Colonic mucosa (tissue), 4 donors: ENCODE data around the gene SKAP1. TPM values are rescaled to one million over a fixed set of nuclear protein-coding genes. Genes with fewer than 3 reads are reported as not detected.

Source experiments
- DNase-seq: peaks from one replicate; pipeline ENCODE4 v3.0.0-alpha.2; 2020
- H3K27ac ChIP-seq: fragments of 200-600 bp; one replicate; pipeline ENCODE4 v1.8.0; 2021
- H3K27me3 ChIP-seq: fragments of 200-600 bp; one replicate; pipeline ENCODE4 v1.8.0; 2021
- H3K36me3 ChIP-seq: fragments of 200-600 bp; one replicate; pipeline ENCODE4 v1.8.0; 2021
- H3K4me1 ChIP-seq: fragments of 200-600 bp; one replicate; pipeline ENCODE4 v1.8.0; 2021; ENCODE audit warnings: mild to moderate bottlenecking
- H3K4me3 ChIP-seq: fragments of 200-600 bp; one replicate; pipeline ENCODE4 v1.8.0; 2021
- H3K9ac ChIP-seq, 2 donors: one replicate each; pipeline ENCODE4 v1.7.0; 2013; ENCODE audit warnings: control low read depth in 2 of 2, low read depth in 2 of 2, low read length in 2 of 2
- H3K9me3 ChIP-seq: fragments of 200-600 bp; one replicate; pipeline ENCODE4 v1.8.0; 2021
- intact Hi-C: fragments of 100-400 bp; cut with DNase I; formaldehyde crosslinking; loops from one replicate; pipeline ENCODE4 v1.14.1; 2022
- total RNA-seq, 2 donors: library from RNA; stranded (reverse); fragmentation: NEBNext Ultra II Directional in 1 of 2; extraction: Animal tissue kit (Norgen Biotek cat#: 25700) in 1 of 2; gene quantifications; one replicate each; pipeline ENCODE4 v1.2.1, GENCODE V29; 2021
- TF ChIP-seq, protein P1 (sequence below): fragments of 200-600 bp; IDR thresholded peaks from one replicate; pipeline ENCODE4 v1.8.0; 2022; ENCODE audit warnings: antibody characterized with exemption, mild to moderate bottlenecking
- donor health status: healthy.
- donor health status: DM: no; HTN: no; CAD: no.
- donor health status: DM: no; HTN: no; CAD: no.

The SKAP1 gene
- total RNA-seq, 2 donors from 2014 or later = 1.2 to 2.1 TPM

GRCh38 chr17:48238933-48239602, 190.9 kb downstream of the SKAP1 start:
- no peak overlapping the region for H3K9ac ChIP-seq

DNA sequence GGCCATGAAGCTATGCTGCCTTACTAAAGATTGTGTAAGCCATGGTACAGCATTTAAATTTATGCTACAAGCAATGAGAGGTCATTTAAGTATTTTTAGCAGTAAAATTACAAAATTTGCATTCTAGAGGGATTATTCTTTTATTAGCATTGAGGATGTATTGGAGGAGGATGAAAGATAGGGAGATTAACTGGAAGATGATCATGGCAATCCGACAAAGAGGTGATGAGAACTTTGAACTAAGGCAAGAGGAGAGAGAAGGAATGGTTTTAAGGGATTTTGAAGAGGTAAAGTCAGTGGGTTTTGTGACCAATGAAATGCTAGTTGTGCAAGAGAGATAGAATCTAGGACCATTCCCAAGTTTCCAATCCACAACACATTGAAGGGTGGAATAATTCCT, 192.6 kb downstream of the SKAP1 start:
- H3K27me3 ChIP-seq = no peaks in the 10 kb centered on the region
- H3K9me3 ChIP-seq = no peaks in the 10 kb centered on the region
- no peaks in the 10 kb centered on the region for H3K36me3 ChIP-seq
- no peak overlapping the region for H3K4me3 ChIP-seq
- no peaks in the 10 kb centered on the region for H3K4me1 ChIP-seq
- no peak for DNase-seq
- intact Hi-C loops = loop anchor here (10.0 kb wide), 1 partner anchor 57 kb away; no protein-coding TSS in a partner anchor
- H3K27ac ChIP-seq = no peak overlapping the region
- TF ChIP-seq, protein P1, sequence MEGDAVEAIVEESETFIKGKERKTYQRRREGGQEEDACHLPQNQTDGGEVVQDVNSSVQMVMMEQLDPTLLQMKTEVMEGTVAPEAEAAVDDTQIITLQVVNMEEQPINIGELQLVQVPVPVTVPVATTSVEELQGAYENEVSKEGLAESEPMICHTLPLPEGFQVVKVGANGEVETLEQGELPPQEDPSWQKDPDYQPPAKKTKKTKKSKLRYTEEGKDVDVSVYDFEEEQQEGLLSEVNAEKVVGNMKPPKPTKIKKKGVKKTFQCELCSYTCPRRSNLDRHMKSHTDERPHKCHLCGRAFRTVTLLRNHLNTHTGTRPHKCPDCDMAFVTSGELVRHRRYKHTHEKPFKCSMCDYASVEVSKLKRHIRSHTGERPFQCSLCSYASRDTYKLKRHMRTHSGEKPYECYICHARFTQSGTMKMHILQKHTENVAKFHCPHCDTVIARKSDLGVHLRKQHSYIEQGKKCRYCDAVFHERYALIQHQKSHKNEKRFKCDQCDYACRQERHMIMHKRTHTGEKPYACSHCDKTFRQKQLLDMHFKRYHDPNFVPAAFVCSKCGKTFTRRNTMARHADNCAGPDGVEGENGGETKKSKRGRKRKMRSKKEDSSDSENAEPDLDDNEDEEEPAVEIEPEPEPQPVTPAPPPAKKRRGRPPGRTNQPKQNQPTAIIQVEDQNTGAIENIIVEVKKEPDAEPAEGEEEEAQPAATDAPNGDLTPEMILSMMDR = no peak
- H3K9ac ChIP-seq = no peak overlapping the region

More at GRCh38 chr17:48238933-48239602, 190.9 kb downstream of the SKAP1 start:
- H3K27ac ChIP-seq = no peak overlapping the region
- DNase-seq = no peak
- no peaks in the 10 kb centered on the region for H3K9me3 ChIP-seq
- H3K27me3 ChIP-seq = no peaks in the 10 kb centered on the region
- no peak overlapping the region for H3K4me3 ChIP-seq
- H3K36me3 ChIP-seq = no peaks in the 10 kb centered on the region
- H3K4me1 ChIP-seq = no peaks in the 10 kb centered on the region
- TF ChIP-seq, protein P1 = no peak
- intact Hi-C loops = loop anchor here (10.0 kb wide), 1 partner anchor 56 kb away; no protein-coding TSS in a partner anchor

GRCh38 chr17:48236681-48237134, 193.3 kb downstream of the SKAP1 start:
- Histone ChIP-seq H3K4me3 (no peak overlapping the region), H3K27me3 (no peaks in the 10 kb centered on the region), H3K9ac (no peak overlapping the region), H3K4me1 (no peaks in the 10 kb centered on the region), H3K9me3 (no peaks in the 10 kb centered on the region), H3K27ac (no peak overlapping the region), H3K36me3 (no peaks in the 10 kb centered on the region)
- TF ChIP-seq, protein P1 = no peak
- intact Hi-C loops = loop anchor here (10.0 kb wide), 1 partner anchor 58 kb away; no protein-coding TSS in a partner anchor
- DNase-seq = no peak

DNA sequence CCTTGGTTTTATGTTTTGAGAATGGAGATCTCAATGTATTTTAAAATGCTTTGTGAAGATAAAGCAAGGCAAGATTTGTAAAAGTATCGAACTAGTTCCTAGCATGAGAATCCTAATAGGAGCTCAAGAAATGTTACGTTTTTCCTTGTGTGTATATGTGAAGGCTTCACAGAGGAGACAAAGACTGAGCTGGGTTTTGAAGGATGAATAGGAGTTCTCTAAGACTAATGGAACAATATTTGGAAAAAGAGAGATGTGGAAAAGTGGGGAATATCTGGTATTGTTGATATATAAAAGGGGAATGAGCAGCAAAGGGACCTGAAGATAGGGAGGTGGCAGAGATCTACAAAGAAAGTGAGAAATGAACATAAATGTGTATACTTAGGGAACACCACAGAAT, 195.1 kb downstream of the SKAP1 start:
- H3K27ac ChIP-seq = no peak overlapping the region
- DNase-seq = no peak
- no peaks in the 10 kb centered on the region for H3K9me3 ChIP-seq
- H3K36me3 ChIP-seq = no peaks in the 10 kb centered on the region
- H3K9ac ChIP-seq = no peak overlapping the region
- H3K4me3 ChIP-seq = no peak overlapping the region
- intact Hi-C loops = loop anchor here (10.0 kb wide), 1 partner anchor 60 kb away; no protein-coding TSS in a partner anchor
- H3K27me3 ChIP-seq = no peaks in the 10 kb centered on the region
- no peaks in the 10 kb centered on the region for H3K4me1 ChIP-seq
- TF ChIP-seq, protein P1 = no peak

DNA sequence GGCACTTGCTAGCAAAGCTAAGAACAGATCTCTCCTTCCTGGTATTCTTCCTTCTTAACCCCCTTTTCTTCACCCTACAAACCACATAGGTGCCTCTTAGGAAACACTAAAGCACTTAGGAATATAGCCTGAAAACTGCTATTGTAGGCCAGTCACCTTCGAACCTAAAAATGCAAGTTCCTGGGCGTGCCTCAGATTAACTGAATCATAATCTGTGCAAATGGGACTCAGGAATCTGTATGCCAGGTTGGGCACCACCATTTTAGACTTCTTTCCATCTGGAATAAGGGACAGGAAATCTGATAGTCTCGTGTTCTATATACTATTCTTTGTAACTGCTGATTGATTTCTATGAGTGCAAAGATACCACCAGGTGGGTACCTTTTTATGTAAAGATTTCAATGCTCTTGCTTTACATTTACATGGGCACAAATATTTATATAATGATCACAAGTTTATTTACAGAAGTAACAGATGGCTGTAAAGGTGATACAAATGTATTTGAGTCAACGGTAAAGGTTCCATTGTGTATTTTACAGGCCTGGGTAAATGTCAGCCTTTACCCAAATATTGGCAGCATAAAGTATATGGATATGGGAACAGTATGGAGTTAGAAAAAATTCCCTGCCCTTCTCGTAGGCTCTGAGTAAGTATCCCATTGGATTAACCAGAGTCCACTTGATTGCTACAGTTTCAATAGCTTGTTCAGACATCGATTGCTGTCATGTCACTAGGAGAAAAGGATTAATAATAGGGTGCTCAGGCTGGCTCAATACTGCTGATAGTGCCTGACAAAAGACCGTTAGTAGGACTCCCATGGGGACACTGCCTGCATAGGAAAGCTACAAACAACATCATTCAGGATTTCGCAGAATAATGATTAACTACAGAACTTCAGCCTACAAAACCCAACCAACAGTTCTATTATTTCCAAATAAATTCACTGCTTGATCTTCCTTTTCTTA, 197.7 kb downstream of the SKAP1 start:
- Histone ChIP-seq H3K9me3 (no peaks in the 10 kb centered on the region), H3K36me3 (no peaks in the 10 kb centered on the region), H3K9ac (no peak overlapping the region), H3K27me3 (no peaks in the 10 kb centered on the region), H3K4me1 (no peaks in the 10 kb centered on the region), H3K4me3 (no peak overlapping the region), H3K27ac (no peak overlapping the region)
- TF ChIP-seq, protein P1 = no peak
- no peak for DNase-seq
- intact Hi-C loops = loop anchor here (10.0 kb wide), 1 partner anchor 63 kb away; no protein-coding TSS in a partner anchor
